Panc1 (cell line): ENCODE results near the gene PCSK5.

Source experiments
- CTCF ChIP-seq: fragments of 450-650 bp; IDR thresholded peaks from 2 replicates; pipeline ENCODE4 v1.5.1; 2017; ENCODE audit warnings: mild to moderate bottlenecking
- POLR2AphosphoS5 ChIP-seq: IDR thresholded peaks from 2 replicates; pipeline ENCODE4 v1.6.1; 2012; ENCODE audit warnings: mild to moderate bottlenecking, low read depth, low read length, moderate library complexity
- REST ChIP-seq, 2 experiments: IDR thresholded peaks; 2 replicates each; pipeline ENCODE4 v1.6.1; 2011 to 2012; ENCODE audit warnings: low read depth in 2 of 2, control low read depth in 1 of 2, low read length in 1 of 2, mild to moderate bottlenecking in 1 of 2, moderate library complexity in 1 of 2; ENCODE audit not compliant: insufficient read depth in 1 of 2
- TCF7L2 ChIP-seq: IDR thresholded peaks from 2 replicates; pipeline ENCODE4 v1.6.1; 2011; ENCODE audit warnings: mild to moderate bottlenecking, low read depth, low read length, inconsistent platforms

- no peak for TF ChIP-seq CTCF
- no peak for TF ChIP-seq POLR2AphosphoS5
- no peak for TF ChIP-seq REST (IDR thresholded peaks at IDR 0.05; ENCODE audit: insufficient read depth in 1 of 2, low read depth in 2 of 2, low read length in 1 of 2)
- TF ChIP-seq TCF7L2 = no peak
These were observed 406.3 kb downstream of the PCSK5 start for GRCh38 chr9:76296561-76297310.
